Measurements from ENCODE around the gene FAR2.

DNA sequence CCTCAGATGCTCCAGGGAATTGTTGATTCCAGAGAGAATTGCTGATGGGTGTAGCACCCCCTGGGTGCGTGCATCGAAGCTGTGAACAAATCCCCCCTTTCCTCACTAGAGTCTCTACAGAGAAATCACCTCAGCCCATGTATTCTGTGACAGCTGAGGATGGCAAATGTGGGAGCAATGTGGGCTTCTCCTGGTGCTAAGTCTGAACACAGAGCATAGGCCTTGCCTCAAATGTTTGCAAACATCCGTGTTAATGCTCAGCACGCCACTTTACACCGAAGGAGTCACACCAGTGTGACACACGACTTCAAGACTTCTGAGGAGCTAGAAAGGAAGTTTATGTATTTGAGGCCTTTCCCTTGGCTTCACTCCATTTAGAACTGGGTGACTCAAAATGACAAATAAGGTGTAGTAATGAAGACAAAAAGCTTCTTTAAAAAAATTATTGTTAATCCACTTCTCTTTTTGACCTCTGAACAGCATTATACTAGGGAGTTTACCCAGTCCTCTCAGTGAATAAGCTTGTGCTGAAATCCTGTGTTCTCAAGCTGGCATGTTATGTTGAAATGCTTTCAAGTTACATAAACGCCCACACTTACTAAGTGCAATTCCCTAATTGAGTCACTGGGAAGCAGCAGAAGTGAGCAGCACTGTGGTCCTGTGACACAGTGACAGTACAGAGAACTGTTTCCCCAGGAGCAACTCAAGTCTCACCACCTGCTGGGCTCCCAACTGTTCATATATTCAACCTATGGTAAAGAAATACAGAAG is 92.9 kb downstream of the FAR2 start:
- TF ChIP-seq, protein P1, sequence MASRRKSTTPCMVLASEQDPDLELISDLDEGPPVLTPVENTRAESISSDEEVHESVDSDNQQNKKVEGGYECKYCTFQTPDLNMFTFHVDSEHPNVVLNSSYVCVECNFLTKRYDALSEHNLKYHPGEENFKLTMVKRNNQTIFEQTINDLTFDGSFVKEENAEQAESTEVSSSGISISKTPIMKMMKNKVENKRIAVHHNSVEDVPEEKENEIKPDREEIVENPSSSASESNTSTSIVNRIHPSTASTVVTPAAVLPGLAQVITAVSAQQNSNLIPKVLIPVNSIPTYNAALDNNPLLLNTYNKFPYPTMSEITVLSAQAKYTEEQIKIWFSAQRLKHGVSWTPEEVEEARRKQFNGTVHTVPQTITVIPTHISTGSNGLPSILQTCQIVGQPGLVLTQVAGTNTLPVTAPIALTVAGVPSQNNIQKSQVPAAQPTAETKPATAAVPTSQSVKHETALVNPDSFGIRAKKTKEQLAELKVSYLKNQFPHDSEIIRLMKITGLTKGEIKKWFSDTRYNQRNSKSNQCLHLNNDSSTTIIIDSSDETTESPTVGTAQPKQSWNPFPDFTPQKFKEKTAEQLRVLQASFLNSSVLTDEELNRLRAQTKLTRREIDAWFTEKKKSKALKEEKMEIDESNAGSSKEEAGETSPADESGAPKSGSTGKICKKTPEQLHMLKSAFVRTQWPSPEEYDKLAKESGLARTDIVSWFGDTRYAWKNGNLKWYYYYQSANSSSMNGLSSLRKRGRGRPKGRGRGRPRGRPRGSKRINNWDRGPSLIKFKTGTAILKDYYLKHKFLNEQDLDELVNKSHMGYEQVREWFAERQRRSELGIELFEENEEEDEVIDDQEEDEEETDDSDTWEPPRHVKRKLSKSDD (CRISPR knock-in tag; IDR thresholded peaks at IDR 0.05; ENCODE audit: low read depth), result no peak
- no peak for TF ChIP-seq SKI (IDR thresholded peaks at IDR 0.05; ENCODE audit: partially characterized antibody)
- no peak for TF ChIP-seq POLR2A (IDR thresholded peaks at IDR 0.05; ENCODE audit: insufficient read depth in 1 of 2, low read depth in 2 of 2, low read length in 2 of 2)
- TF ChIP-seq TAF15 (IDR thresholded peaks at IDR 0.05; ENCODE audit: low read depth, low read length, poor library complexity, severe bottlenecking), result no peak
- TF ChIP-seq, protein P2, sequence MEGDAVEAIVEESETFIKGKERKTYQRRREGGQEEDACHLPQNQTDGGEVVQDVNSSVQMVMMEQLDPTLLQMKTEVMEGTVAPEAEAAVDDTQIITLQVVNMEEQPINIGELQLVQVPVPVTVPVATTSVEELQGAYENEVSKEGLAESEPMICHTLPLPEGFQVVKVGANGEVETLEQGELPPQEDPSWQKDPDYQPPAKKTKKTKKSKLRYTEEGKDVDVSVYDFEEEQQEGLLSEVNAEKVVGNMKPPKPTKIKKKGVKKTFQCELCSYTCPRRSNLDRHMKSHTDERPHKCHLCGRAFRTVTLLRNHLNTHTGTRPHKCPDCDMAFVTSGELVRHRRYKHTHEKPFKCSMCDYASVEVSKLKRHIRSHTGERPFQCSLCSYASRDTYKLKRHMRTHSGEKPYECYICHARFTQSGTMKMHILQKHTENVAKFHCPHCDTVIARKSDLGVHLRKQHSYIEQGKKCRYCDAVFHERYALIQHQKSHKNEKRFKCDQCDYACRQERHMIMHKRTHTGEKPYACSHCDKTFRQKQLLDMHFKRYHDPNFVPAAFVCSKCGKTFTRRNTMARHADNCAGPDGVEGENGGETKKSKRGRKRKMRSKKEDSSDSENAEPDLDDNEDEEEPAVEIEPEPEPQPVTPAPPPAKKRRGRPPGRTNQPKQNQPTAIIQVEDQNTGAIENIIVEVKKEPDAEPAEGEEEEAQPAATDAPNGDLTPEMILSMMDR (CRISPR knock-in tag; IDR thresholded peaks at IDR 0.05), result 0 out of 2 replicates have a peak, but pooled peaks have one; percentile 17
- TF ChIP-seq ATF1 (CRISPR knock-in tag; IDR thresholded peaks at IDR 0.05), result no peak
- TF ChIP-seq NPAS2 (CRISPR knock-in tag; IDR thresholded peaks at IDR 0.05; ENCODE audit: borderline replicate concordance), result no peak
- TF ChIP-seq NFKB2 (CRISPR knock-in tag; IDR thresholded peaks at IDR 0.05; ENCODE audit: borderline replicate concordance), result no peak
- TF ChIP-seq, protein P3, sequence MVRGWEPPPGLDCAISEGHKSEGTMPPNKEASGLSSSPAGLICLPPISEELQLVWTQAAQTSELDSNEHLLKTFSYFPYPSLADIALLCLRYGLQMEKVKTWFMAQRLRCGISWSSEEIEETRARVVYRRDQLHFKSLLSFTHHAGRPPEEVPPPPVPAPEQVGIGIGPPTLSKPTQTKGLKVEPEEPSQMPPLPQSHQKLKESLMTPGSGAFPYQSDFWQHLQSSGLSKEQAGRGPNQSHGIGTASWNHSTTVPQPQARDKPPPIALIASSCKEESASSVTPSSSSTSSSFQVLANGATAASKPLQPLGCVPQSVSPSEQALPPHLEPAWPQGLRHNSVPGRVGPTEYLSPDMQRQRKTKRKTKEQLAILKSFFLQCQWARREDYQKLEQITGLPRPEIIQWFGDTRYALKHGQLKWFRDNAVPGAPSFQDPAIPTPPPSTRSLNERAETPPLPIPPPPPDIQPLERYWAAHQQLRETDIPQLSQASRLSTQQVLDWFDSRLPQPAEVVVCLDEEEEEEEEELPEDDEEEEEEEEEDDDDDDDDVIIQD (CRISPR knock-in tag; IDR thresholded peaks at IDR 0.05; ENCODE audit: low read depth), result no peak
- TF ChIP-seq, protein P4, sequence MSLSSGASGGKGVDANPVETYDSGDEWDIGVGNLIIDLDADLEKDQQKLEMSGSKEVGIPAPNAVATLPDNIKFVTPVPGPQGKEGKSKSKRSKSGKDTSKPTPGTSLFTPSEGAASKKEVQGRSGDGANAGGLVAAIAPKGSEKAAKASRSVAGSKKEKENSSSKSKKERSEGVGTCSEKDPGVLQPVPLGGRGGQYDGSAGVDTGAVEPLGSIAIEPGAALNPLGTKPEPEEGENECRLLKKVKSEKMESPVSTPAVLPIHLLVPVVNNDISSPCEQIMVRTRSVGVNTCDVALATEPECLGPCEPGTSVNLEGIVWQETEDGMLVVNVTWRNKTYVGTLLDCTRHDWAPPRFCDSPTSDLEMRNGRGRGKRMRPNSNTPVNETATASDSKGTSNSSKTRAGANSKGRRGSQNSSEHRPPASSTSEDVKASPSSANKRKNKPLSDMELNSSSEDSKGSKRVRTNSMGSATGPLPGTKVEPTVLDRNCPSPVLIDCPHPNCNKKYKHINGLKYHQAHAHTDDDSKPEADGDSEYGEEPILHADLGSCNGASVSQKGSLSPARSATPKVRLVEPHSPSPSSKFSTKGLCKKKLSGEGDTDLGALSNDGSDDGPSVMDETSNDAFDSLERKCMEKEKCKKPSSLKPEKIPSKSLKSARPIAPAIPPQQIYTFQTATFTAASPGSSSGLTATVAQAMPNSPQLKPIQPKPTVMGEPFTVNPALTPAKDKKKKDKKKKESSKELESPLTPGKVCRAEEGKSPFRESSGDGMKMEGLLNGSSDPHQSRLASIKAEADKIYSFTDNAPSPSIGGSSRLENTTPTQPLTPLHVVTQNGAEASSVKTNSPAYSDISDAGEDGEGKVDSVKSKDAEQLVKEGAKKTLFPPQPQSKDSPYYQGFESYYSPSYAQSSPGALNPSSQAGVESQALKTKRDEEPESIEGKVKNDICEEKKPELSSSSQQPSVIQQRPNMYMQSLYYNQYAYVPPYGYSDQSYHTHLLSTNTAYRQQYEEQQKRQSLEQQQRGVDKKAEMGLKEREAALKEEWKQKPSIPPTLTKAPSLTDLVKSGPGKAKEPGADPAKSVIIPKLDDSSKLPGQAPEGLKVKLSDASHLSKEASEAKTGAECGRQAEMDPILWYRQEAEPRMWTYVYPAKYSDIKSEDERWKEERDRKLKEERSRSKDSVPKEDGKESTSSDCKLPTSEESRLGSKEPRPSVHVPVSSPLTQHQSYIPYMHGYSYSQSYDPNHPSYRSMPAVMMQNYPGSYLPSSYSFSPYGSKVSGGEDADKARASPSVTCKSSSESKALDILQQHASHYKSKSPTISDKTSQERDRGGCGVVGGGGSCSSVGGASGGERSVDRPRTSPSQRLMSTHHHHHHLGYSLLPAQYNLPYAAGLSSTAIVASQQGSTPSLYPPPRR (CRISPR knock-in tag; IDR thresholded peaks at IDR 0.05; ENCODE audit: borderline replicate concordance), result no peak
- no peak for TF ChIP-seq MAFG (CRISPR knock-in tag; IDR thresholded peaks at IDR 0.05)
- TF ChIP-seq TAF1 (CRISPR knock-in tag; IDR thresholded peaks at IDR 0.05), result no peak
